Measurements from ENCODE around the gene RAI14.

RAI14 gene

GRCh38 chr5:34866989-34867471, 210.9 kb downstream of the RAI14 start:
- no peak for DNase-seq

GRCh38 chr5:34867660-34868059, 211.5 kb downstream of the RAI14 start:
- DNase-seq = no peak

GRCh38 chr5:34868791-34869190, 212.7 kb downstream of the RAI14 start:
- no peak for DNase-seq

- no peak for DNase-seq
Observed at GRCh38 chr5:34869256-34869655, 213.1 kb downstream of the RAI14 start.

GRCh38 chr5:34870382-34870781, 214.3 kb downstream of the RAI14 start:
- no peak for DNase-seq

DNA sequence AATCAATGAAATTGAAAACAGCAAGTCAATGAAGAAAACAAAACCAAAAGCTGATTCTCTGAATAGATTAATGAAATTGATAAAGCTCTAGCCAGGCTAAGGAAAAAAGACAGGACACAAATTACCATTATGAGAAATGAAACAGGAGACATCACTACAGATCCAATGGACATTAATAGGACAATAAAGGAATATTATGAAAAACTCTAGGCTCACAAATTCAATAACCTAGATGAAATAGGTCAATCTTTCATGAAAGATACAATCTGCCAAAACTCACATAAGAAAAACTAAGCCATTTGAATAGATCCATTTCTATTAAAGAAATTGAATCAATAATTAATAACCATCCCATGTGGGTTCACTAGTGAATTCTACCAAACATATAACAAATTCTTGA, 220.1 kb downstream of the RAI14 start:
- DNase-seq = no peak

DNA sequence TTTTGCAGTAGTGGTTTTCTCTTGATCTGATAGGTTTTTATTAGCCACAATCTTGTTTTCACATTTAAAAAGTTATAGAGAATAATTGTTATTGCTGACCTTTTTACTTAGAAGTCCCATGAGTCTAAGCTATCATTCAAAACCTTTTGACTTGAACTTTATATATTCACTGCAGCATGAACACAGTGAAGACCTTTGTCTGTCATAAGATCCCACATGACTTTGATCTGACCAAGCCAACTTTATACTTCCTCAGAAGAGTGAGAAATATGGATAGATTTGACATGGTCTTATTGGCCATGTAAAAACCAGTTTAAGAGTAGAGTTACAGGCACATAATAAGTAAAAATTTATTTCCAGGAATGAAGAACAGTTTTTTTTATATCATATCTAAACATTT, 225.1 kb downstream of the RAI14 start:
- DNase-seq = no peak
